NT2/D1 (cell line): ENCODE results near the gene WDR31.

ENCODE experiments used
- YY1 ChIP-seq: IDR thresholded peaks from 2 replicates; pipeline ENCODE4 v1.6.1; 2011; ENCODE audit not compliant: insufficient read length, insufficient read depth
- ZNF274 ChIP-seq: IDR thresholded peaks from 2 replicates; pipeline ENCODE4 v1.6.1; 2011; ENCODE audit warnings: mild to moderate bottlenecking, low read depth, low read length

DNA sequence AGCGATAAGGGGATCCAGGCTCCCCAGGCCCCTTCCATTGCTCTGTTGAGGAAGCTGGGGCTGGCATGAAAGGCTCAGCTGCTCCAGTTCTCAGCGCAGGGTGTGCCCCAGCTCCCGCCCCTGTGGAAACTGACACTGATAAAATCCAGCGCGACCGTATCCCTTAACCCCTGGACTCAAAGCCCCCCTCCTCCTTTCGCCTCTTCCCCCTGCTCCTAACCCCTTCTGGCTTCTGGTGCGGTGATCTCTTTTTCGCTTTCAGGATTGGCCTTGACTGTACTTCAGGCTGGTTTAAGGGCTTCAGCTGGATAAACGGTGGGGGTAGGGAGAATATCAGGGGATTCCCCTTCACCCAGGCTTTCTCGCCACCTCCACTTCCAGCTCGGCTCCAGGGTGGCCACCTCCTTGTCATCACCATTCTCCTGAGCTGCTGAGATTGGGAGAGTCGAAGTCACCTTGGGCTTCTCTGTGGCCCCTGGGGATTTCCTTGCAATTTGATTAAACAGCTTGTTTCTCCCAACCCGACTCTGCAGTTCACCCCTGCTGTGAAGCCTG lies 10.1 kb upstream of the WDR31 start:
- TF ChIP-seq ZNF274, result no peak
- no peak for TF ChIP-seq YY1
